ENCODE results near the gene LPP.
A peak's percentile ranks its signal among the peaks of the same experiment; 100 is the strongest.

The LPP gene

GRCh38 chr3:188911026-188911850 lies 757.3 kb downstream of the LPP start:
- no peak for DNase-seq

- DNase-seq = no peak
Measured at GRCh38 chr3:188913084-188913483, 759.1 kb downstream of the LPP start.

- DNase-seq = peak; percentile 5
Measured at GRCh38 chr3:188914552-188914951, 760.6 kb downstream of the LPP start.

GRCh38 chr3:188915127-188915526 lies 761.2 kb downstream of the LPP start:
- DNase-seq = no peak

- peak; percentile 8 for DNase-seq
Measured at GRCh38 chr3:188916934-188917401, 763.0 kb downstream of the LPP start.

GRCh38 chr3:188918093-188918492 lies 764.1 kb downstream of the LPP start:
- no peak for DNase-seq

GRCh38 chr3:188923671-188924070 lies 769.7 kb downstream of the LPP start:
- DNase-seq = no peak

GRCh38 chr3:188925376-188925775 lies 771.4 kb downstream of the LPP start:
- no peak for DNase-seq

GRCh38 chr3:188926111-188926510 lies 772.2 kb downstream of the LPP start:
- DNase-seq = no peak

GRCh38 chr3:188926741-188927511 lies 773.0 kb downstream of the LPP start:
- DNase-seq = no peak

GRCh38 chr3:188927971-188928370 lies 774.0 kb downstream of the LPP start:
- no peak for DNase-seq

GRCh38 chr3:188929137-188929536 lies 775.2 kb downstream of the LPP start:
- no peak for DNase-seq

GRCh38 chr3:188931036-188931435 lies 777.1 kb downstream of the LPP start:
- DNase-seq = no peak

- DNase-seq = no peak
Measured at GRCh38 chr3:188931531-188931930, 777.6 kb downstream of the LPP start.

GRCh38 chr3:188934989-188935388 lies 781.0 kb downstream of the LPP start:
- no peak for DNase-seq

GRCh38 chr3:188936597-188937107 lies 782.7 kb downstream of the LPP start:
- DNase-seq = no peak

- no peak for DNase-seq
Measured at GRCh38 chr3:188937389-188937788, 783.4 kb downstream of the LPP start.

- DNase-seq = no peak
Measured at GRCh38 chr3:188938999-188939398, 785.0 kb downstream of the LPP start.

GRCh38 chr3:188939814-188940572 lies 786.0 kb downstream of the LPP start:
- DNase-seq = no peak
